GM12892 (cell line): ENCODE measurements around the gene PLEKHM1.

Experiments used
- POLR2A ChIP-seq: IDR thresholded peaks from 2 replicates; pipeline ENCODE4 v1.6.1; 2011; ENCODE audit warnings: low read depth, low read length, control low read depth
- POLR2AphosphoS5 ChIP-seq: IDR thresholded peaks from 2 replicates; pipeline ENCODE4 v1.6.1; 2011; ENCODE audit warnings: low read depth, low read length, control low read depth

GRCh38 chr17:45425125-45425983 lies 65.2 kb downstream of the PLEKHM1 start:
- TF ChIP-seq POLR2AphosphoS5: no peak
- no peak for TF ChIP-seq POLR2A
